ENCODE results near the gene SPCS2.

SPCS2 gene

DNA sequence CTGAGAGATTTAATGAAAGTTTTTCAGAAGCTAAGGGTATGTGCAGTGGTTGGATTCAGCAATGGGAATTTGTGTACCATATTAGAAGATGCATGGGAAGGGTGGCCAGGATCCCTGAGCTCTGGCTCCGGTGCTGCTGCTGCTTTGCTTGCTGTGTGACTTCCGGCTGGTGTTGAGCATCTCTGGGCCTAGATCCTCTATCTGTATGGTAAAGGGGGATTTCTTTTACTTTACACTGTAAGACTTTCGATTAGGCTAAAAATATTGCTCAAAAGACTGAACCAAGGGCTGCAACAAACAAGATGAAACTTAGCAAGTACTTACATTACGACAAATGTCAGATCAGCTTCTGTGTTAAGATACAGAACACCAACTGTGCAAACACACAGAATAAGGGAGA is 39.3 kb upstream of the SPCS2 start:
- TF ChIP-seq CREB1 (IDR thresholded peaks at IDR 0.05; ENCODE audit: low read depth), result no peak
- no peak for TF ChIP-seq YY1 (IDR thresholded peaks at IDR 0.05; ENCODE audit: low read depth)
- TF ChIP-seq, protein P1, sequence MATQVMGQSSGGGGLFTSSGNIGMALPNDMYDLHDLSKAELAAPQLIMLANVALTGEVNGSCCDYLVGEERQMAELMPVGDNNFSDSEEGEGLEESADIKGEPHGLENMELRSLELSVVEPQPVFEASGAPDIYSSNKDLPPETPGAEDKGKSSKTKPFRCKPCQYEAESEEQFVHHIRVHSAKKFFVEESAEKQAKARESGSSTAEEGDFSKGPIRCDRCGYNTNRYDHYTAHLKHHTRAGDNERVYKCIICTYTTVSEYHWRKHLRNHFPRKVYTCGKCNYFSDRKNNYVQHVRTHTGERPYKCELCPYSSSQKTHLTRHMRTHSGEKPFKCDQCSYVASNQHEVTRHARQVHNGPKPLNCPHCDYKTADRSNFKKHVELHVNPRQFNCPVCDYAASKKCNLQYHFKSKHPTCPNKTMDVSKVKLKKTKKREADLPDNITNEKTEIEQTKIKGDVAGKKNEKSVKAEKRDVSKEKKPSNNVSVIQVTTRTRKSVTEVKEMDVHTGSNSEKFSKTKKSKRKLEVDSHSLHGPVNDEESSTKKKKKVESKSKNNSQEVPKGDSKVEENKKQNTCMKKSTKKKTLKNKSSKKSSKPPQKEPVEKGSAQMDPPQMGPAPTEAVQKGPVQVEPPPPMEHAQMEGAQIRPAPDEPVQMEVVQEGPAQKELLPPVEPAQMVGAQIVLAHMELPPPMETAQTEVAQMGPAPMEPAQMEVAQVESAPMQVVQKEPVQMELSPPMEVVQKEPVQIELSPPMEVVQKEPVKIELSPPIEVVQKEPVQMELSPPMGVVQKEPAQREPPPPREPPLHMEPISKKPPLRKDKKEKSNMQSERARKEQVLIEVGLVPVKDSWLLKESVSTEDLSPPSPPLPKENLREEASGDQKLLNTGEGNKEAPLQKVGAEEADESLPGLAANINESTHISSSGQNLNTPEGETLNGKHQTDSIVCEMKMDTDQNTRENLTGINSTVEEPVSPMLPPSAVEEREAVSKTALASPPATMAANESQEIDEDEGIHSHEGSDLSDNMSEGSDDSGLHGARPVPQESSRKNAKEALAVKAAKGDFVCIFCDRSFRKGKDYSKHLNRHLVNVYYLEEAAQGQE (IDR thresholded peaks at IDR 0.05; ENCODE audit: low read depth), result no peak
- TF ChIP-seq NFIC (IDR thresholded peaks at IDR 0.05), result no peak
- no peak for TF ChIP-seq CEBPB (IDR thresholded peaks at IDR 0.05)
- no peak for TF ChIP-seq EGR1 (IDR thresholded peaks at IDR 0.05)
- TF ChIP-seq ZBTB7A (IDR thresholded peaks at IDR 0.05; ENCODE audit: low read depth), result no peak
- TF ChIP-seq FOXM1 (IDR thresholded peaks at IDR 0.05; ENCODE audit: borderline replicate concordance, low read depth), result no peak
- TF ChIP-seq TCF12 (IDR thresholded peaks at IDR 0.05; ENCODE audit: low read depth), result no peak
- TF ChIP-seq EP300 (IDR thresholded peaks at IDR 0.05; ENCODE audit: borderline replicate concordance), result no peak
- TF ChIP-seq, protein P2, sequence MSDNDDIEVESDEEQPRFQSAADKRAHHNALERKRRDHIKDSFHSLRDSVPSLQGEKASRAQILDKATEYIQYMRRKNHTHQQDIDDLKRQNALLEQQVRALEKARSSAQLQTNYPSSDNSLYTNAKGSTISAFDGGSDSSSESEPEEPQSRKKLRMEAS (IDR thresholded peaks at IDR 0.05), result no peak
- no peak for TF ChIP-seq TEAD4 (IDR thresholded peaks at IDR 0.05)
- TF ChIP-seq, protein P3, sequence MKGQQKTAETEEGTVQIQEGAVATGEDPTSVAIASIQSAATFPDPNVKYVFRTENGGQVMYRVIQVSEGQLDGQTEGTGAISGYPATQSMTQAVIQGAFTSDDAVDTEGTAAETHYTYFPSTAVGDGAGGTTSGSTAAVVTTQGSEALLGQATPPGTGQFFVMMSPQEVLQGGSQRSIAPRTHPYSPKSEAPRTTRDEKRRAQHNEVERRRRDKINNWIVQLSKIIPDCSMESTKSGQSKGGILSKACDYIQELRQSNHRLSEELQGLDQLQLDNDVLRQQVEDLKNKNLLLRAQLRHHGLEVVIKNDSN (IDR thresholded peaks at IDR 0.05), result no peak
- no peak for TF ChIP-seq TAF1 (IDR thresholded peaks at IDR 0.05; ENCODE audit: low read depth)
- TF ChIP-seq RAD21 (IDR thresholded peaks at IDR 0.05; ENCODE audit: low read depth), result no peak

DNA sequence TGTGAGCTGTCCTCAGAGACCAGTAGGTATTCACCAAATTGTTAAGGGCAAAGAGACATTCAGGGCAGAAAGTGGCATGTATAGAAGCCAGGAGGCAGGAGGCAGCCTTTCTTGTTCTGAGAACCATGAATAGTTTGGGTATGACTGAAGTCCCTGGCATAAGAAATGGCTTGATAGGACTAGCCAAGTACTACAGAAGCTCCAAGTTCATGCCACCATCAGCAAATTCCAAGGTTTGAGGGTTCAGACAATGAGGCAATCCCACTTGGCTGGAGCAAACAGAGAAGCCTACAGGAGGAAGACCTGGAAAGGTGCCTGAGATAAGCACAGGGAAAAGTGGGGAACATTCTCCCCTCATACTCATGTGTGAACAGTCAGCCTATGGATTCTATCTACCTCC is 25.9 kb upstream of the SPCS2 start:
- TF ChIP-seq FOXM1 (IDR thresholded peaks at IDR 0.05; ENCODE audit: borderline replicate concordance, low read depth) (no peak), ZBTB7A (IDR thresholded peaks at IDR 0.05; ENCODE audit: low read depth) (no peak), CREB1 (IDR thresholded peaks at IDR 0.05; ENCODE audit: low read depth) (no peak), RAD21 (IDR thresholded peaks at IDR 0.05; ENCODE audit: low read depth) (no peak)
- TF ChIP-seq, protein P1 (IDR thresholded peaks at IDR 0.05; ENCODE audit: low read depth), result no peak
- TF ChIP-seq, protein P3 (IDR thresholded peaks at IDR 0.05), result no peak

DNA sequence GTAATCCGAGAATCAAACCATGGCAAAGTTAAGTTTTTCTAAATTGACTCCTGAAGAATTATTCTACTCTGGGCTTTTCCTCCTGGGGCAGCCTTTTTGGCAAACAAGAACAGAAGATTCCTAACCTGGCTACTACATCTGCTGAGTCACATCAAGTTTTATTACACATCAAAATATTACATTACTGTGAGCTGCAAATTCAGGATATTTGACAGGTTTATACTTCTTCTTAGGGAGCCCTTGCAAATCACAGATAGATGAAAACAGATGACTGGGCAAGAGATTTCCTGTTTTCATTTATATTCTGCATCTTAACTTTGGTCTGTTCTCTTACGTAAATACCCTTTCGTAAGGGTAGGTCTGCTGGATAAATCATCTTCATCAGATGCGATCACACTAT is 23.8 kb upstream of the SPCS2 start:
- TF ChIP-seq FOXM1 (IDR thresholded peaks at IDR 0.05; ENCODE audit: borderline replicate concordance, low read depth), result no peak
- no peak for TF ChIP-seq TAF1 (IDR thresholded peaks at IDR 0.05; ENCODE audit: low read depth)
- no peak for TF ChIP-seq ZBTB7A (IDR thresholded peaks at IDR 0.05; ENCODE audit: low read depth)
- no peak for TF ChIP-seq TEAD4 (IDR thresholded peaks at IDR 0.05)

DNA sequence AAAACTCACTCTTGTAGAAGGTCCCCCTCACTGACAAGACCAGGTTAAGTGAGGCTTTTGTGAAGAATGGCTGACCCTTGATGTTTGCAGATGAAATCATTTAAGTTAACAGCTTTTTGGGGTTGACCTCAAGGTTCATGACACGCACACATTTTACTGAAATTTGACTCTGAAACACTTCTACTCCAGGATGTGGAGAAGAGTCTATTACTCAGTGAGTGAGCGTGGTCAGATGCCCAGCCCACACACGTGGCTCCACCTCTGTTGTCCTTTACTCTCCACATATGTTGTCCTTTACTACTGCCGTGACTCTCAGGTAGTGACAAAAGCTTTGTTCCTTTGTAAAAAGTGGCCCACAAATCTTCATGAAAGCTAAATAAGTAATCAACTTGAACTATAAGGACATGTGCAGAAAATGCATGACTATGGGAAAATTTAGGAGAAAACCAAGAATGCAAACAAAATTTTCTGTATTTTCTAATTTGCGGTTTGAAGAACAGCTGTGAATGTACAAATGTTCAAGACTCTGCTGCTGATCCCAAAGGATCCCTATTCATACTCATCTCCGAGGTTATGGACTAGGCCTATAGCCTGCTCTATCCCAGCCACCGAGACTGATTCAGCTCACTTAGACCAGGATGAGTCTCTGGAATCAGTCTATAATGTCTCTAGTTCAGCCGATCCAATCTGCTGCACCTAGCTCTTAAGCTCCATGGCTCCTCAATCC is 22.6 kb upstream of the SPCS2 start:
- TF ChIP-seq, protein P2 (IDR thresholded peaks at IDR 0.05), result no peak

DNA sequence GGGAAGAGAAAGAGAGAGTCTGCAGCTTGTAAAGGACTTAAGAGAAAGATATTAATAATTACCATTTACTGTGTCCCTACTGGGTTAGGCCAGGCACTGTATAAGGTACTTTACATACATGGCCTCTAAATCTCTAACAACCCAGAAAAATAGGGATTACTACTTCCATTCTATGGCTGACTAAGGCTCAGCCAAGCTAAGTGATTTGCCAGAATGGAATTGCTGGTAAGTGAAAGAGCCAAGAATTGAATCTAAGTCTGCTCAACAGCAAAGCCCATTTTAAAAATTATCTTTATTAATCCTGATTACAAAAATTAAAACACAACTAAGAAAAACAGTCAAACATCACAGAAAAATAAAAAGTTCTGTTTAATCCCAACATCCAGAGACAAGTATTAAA is 21.6 kb upstream of the SPCS2 start:
- no peak for TF ChIP-seq CEBPB (IDR thresholded peaks at IDR 0.05)
- no peak for TF ChIP-seq EGR1 (IDR thresholded peaks at IDR 0.05)
- TF ChIP-seq CREB1 (IDR thresholded peaks at IDR 0.05; ENCODE audit: low read depth), result no peak

DNA sequence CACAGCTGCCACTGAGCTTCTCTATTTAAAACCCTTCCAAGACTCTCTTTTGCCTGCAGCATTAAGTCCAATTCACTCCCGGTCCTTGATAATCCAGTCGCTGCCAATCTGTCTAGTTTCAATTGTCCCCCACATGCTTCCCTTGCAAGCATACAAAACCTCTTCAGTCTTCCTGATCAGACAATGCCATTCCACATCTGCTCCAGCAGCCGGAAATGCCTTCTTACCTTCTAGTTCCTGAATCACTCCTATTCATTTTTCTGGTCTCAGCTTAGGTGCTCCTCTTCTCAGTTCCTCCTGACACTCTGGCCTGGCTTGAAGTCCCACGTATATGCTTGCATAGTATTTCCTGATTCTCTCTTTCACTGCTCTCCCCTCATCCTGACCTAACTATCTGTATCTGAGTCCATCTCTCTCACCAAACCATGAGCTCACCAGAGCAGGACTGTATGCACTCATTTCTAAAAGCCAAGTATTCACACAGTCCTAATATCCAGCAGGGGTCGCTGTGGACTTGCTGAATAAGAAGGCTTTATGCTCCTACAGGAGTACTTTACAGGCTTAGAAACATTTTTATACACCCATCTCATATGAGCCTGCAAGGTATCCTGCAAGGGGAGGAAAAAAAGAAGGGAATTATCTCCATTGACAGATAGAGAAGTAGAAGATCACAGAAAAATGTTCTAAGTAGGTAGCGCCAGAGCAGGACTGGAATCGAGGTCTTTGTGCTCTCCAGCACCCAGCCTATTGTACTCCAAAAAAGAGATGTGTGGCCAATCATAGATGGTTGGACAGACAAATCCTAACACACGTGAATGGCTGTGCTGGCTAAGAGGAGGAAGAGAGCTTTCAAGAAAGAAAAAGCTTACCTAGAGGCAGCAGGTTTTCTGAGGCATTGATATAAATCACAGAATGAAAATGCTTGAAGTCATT is 19.4 kb upstream of the SPCS2 start:
- TF ChIP-seq RAD21 (IDR thresholded peaks at IDR 0.05; ENCODE audit: low read depth) (peak; percentile 81), TEAD4 (IDR thresholded peaks at IDR 0.05) (no peak)
